Activated naive CD8-positive, alpha-beta T cell treated with anti-CD3 and anti-CD28 coated beads, Interleukin-2, amount 10 ng/mL, durations not matched to agents 7 days and 5 days (primary cell): ENCODE measurements around the gene ATP6V1C2. TPM values are rescaled to one million over a fixed set of nuclear protein-coding genes. Genes with fewer than 3 reads are reported as not detected.
A peak's percentile ranks its signal among the peaks of the same experiment; 100 is the strongest.

Source experiments
- ATAC-seq: fragments of 150-1000 bp; cut with Tn5 transposase; one replicate; pipeline ENCODE4 v1.10.0; 2021; ENCODE audit warnings: low read depth, moderate library complexity
- POLR2A ChIA-PET: fragments of 350-600 bp; sonication (Branson Sonifier 250); formaldehyde crosslinking; loops from one replicate; lab custom pipeline; 2021; ENCODE audit warnings: antibody characterized with exemption; lab: Charles Lee
- DNase-seq: peaks from one replicate; pipeline ENCODE4 v3.0.0; 2021
- H3K27ac Mint-ChIP-seq: one replicate; pipeline ENCODE4 v1.8.0; 2022; ENCODE audit warnings: mild to moderate bottlenecking, mixed read lengths
- H3K27me3 Mint-ChIP-seq: one replicate; pipeline ENCODE4 v1.8.0; 2022; ENCODE audit warnings: mild to moderate bottlenecking, moderate library complexity, mixed read lengths
- H3K36me3 Mint-ChIP-seq: one replicate; pipeline ENCODE4 v1.8.0; 2021; ENCODE audit warnings: mild to moderate bottlenecking, mixed read lengths
- H3K4me1 Mint-ChIP-seq: one replicate; pipeline ENCODE4 v1.8.0; 2021; ENCODE audit warnings: mixed read lengths
- H3K4me3 Mint-ChIP-seq: one replicate; pipeline ENCODE4 v1.8.0; 2022; ENCODE audit warnings: mild to moderate bottlenecking, moderate library complexity, mixed read lengths
- H3K9me3 Mint-ChIP-seq: one replicate; pipeline ENCODE4 v1.8.0; 2021; ENCODE audit warnings: mixed read lengths
- total RNA-seq, 2 experiments: library from RNA; stranded (reverse); gene quantifications; one replicate each; pipeline ENCODE4 v1.2.3, GENCODE V29; 2021

Gene ATP6V1C2
- total RNA-seq, 2 experiments from 2014 or later = not detected

DNA sequence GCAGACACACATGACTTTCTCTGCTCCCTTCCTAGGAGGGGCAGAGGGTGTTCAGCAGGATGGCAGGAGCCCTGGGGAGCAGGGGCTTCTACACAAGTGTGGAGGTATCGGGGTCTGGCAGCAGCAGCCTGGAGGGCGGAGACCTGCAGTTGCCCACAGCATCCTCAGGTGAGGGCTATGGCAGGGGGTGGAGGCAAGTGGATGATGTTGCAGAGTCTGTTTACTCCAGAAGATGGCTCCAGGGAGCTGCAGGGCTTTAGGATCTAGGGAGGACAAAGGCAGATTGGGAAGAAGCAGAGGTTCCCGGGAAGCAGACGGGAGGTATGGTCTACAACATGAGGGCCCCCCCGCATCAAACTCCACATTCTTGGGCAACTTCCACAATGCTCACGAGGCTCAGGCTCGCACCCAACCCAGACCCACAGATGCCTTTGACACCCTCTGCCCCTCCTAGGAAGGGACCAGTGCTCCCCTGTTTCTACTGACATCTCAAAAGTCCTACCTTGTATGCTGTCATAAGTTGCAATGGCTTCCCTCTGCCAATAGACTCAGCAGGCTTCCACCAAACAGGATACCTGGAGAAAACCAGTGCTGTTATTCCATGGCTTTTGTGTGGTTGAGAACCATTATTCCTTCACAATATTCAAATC lies 12.0 kb upstream of the ATP6V1C2 start:
- H3K4me1 Mint-ChIP-seq = peaks cover 10% of the 10 kb centered on the region
- H3K9me3 Mint-ChIP-seq = no peaks in the 10 kb centered on the region
- no peaks in the 10 kb centered on the region for H3K36me3 Mint-ChIP-seq
- peaks cover 24% of the 10 kb centered on the region for H3K27me3 Mint-ChIP-seq
- ATAC-seq (no peak), DNase-seq (no peak)
- POLR2A ChIA-PET = no interaction called here
- H3K4me3 Mint-ChIP-seq = no peak overlapping the region
- H3K27ac Mint-ChIP-seq = no peak overlapping the region

DNA sequence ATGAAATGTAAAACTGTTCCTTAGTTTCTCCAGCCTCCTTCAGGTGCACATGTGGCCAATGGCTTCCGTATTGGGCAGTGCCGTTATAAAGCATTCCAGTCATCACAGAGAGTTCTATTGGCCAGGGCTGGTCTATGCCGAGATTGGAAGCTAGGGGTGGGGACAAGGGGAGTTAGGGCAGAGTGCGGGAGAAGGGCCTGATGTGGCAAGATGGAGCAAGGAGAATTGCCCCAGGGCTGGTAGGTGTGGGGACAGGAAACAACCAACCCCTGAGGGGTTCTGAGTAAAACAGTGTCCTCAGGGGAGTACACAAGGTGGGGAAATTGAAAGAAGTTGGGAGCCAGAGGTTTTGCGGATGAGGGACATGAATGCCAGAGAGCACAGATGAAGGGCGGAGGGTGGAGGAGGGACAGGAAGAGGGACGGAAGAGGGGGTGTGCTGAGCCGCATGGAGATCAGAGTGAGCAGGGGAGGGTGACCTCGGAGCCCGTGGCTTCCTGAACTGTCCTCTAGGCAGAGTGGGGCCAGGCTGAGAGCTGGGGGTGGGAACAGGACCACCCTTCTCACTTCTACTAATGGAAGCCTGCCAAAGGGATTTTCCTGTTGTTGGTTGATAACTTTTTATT lies 9.1 kb upstream of the ATP6V1C2 start:
- Mint-ChIP-seq H3K27me3 (peaks cover 42% of the 10 kb centered on the region), H3K4me1 (peaks cover 13% of the 10 kb centered on the region), H3K4me3 (peak overlapping the region; percentile 49), H3K9me3 (no peaks in the 10 kb centered on the region), H3K36me3 (no peaks in the 10 kb centered on the region), H3K27ac (peak overlapping the region; percentile 59)
- ATAC-seq (peak; percentile 90), DNase-seq (peak; percentile 35)
- POLR2A ChIA-PET = no interaction called here

DNA sequence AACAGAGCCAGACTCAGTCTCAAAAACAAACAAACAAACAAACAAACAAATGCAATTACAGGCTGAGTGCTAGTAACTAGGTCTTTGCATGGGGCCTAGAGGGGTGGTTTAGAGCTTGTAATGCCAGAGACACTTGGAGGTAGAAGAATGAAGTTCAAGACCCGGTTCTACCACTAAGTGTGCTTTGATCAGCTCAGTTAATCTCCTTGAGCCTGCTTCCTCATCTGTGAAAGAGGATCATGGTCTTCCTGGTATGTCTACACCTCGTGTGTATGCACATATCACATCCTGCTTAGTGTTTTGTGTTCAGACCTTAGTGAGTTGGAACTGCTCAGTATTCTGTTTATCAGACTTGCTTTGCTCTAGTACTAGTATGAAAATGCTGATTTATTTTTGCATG lies 4.8 kb upstream of the ATP6V1C2 start:
- POLR2A ChIA-PET = no interaction called here
- Mint-ChIP-seq H3K36me3 (no peaks in the 10 kb centered on the region), H3K4me3 (no peak overlapping the region), H3K27ac (no peak overlapping the region), H3K27me3 (peaks cover 62% of the 10 kb centered on the region), H3K4me1 (peaks cover 9% of the 10 kb centered on the region), H3K9me3 (no peaks in the 10 kb centered on the region)
- DNase-seq (no peak), ATAC-seq (no peak)

DNA sequence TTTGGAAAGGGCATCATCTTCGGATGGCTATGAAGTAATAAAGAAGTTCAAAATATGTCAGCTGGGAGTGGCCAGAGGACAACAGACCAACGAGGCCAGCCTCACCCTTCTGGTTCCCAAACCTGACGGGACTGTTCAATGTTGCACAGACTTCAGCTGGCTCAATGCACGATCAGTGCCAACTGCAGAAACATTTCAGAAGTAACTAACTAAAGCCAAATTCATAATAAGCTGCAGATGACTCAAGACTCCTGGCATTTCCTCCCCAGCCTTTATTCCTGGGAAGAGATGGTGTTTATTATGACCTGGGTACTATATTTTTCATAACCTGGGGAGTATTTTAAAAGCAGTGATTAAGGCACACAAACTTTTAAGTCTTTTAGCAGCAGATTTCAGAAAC lies 3.8 kb upstream of the ATP6V1C2 start:
- DNase-seq (no peak), ATAC-seq (no peak)
- POLR2A ChIA-PET = no interaction called here
- H3K27ac Mint-ChIP-seq = no peak overlapping the region
- H3K4me1 Mint-ChIP-seq = peaks cover 4% of the 10 kb centered on the region
- H3K36me3 Mint-ChIP-seq = no peaks in the 10 kb centered on the region
- no peak overlapping the region for H3K4me3 Mint-ChIP-seq
- no peaks in the 10 kb centered on the region for H3K9me3 Mint-ChIP-seq
- peaks cover 72% of the 10 kb centered on the region for H3K27me3 Mint-ChIP-seq

DNA sequence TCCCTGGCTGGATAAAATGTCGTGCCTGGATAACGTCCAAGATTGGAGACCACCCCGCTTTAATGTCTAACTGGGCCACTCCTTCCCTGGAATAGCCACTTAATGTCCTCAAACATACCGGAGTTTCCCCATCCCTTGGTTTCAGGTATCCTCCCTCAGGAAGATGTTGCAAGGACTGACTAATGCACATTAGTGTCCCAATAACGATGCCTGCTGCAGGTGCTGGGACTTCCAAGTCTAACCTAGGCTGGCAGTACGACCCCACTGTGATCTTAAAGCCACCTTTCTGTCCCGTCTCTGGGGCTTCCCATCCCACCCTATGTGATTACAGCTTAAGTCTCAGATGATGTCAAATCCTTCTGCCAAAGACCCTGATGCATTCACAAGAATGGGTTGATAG lies 1.1 kb upstream of the ATP6V1C2 start:
- POLR2A ChIA-PET = no interaction called here
- no peak overlapping the region for H3K27ac Mint-ChIP-seq
- H3K27me3 Mint-ChIP-seq = peaks cover 87% of the 10 kb centered on the region

DNA sequence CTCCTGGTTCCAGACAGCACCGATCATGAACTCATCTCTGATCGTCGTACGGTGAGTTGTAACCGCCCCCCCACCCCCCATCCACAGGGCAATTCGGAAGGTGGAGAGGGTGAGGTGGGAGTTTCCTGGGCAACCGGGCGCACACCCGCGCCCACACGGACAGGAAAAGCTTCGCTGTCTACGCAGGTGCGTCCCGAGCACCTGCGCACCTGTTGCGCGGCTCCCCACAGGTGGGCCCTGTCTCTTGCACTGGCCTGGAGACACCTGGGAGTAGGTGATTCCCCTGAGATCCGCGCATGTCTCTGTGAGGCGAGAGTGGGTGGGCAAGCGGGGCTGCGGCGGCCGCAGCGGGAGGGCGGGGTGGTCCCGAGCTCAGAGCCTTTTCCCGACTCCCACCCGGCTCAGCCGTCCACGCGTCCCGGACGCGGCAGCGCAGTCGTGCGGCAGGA lies 459 bp upstream of the ATP6V1C2 start:
- H3K4me3 Mint-ChIP-seq = no peak overlapping the region
- peaks cover 87% of the 10 kb centered on the region for H3K27me3 Mint-ChIP-seq
- ATAC-seq = no peak

More for the DNA sequence above, 1.1 kb upstream of the ATP6V1C2 start:
- Mint-ChIP-seq H3K36me3 (no peaks in the 10 kb centered on the region), H3K9me3 (no peaks in the 10 kb centered on the region), H3K4me3 (no peak overlapping the region), H3K4me1 (peaks cover 5% of the 10 kb centered on the region)
- ATAC-seq (no peak), DNase-seq (no peak)

DNA sequence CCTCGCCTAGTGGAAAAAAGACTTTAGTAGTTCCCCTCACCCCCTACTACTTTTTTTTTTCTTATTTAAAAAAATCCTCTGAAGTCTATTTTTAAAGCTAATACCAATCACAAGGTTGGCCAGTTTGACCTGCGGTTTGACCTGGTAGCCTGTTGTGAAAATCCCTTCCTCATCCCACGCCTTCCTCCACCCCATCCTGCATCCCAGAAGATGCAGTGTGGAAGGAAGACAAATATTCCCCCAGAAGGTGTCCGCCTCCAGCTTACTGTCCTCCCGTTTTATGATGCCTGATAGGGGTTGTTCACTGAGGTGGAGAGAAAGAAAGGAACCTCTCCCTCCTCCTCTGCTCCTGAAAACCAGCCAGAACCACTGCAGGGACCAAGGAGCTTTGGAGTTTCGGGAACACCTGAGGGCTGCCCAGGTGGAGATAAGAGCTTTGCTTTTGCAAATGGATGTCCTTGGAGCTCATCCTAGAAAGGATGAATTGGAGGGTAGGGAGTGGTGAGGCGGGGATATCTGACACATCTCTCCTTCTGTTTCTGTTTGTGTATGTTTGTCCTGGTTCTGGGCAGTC lies 909 bp downstream of the ATP6V1C2 start:
- H3K27ac Mint-ChIP-seq = no peak overlapping the region
- POLR2A ChIA-PET = no interaction called here
- ATAC-seq (no peak), DNase-seq (no peak)
- H3K27me3 Mint-ChIP-seq = peaks cover 77% of the 10 kb centered on the region
- peaks cover 2% of the 10 kb centered on the region for H3K4me1 Mint-ChIP-seq
- H3K36me3 Mint-ChIP-seq = no peaks in the 10 kb centered on the region
- H3K4me3 Mint-ChIP-seq = peak overlapping the region; percentile 9
- no peaks in the 10 kb centered on the region for H3K9me3 Mint-ChIP-seq

More for the DNA sequence above, 459 bp upstream of the ATP6V1C2 start:
- H3K36me3 Mint-ChIP-seq = no peaks in the 10 kb centered on the region
- POLR2A ChIA-PET = no interaction called here
- H3K9me3 Mint-ChIP-seq = no peaks in the 10 kb centered on the region
- peaks cover 5% of the 10 kb centered on the region for H3K4me1 Mint-ChIP-seq
- DNase-seq = no peak
- no peak overlapping the region for H3K27ac Mint-ChIP-seq

DNA sequence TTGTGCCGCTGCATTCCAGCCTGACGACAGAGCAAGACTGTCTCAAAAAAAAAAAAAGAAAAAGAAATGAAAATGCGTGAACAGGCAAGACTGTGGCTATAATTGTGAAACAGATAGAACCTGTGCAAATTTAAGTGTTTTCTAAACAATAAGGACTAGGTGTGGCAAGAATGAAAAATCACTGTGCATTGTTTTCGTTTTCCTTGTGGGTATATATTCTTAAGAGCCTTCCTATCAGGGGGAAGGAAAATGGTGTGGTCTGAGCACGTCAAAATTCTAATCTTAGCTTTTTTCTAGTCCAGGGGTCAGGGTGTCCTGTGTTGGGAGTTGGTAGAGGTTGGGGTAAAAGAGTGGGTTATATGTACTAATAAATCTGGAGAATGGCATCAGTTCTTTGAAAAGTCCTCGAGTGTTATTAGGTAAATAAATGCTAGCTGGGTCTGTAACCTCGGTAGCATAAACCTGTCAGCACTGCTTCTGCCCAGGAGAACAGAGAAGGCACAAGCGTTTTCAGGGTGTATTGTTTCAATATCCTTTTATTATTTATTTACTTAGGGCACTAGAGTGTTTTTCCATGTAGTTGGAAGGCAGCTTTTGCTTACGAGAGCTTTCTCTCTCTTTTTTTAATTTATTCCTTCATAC lies 11.6 kb downstream of the ATP6V1C2 start:
- Mint-ChIP-seq H3K36me3 (no peaks in the 10 kb centered on the region), H3K4me3 (no peak overlapping the region), H3K27me3 (peaks cover 22% of the 10 kb centered on the region), H3K27ac (no peak overlapping the region), H3K4me1 (no peaks in the 10 kb centered on the region), H3K9me3 (no peaks in the 10 kb centered on the region)
- POLR2A ChIA-PET = no interaction called here
- no peak for DNase-seq
- ATAC-seq = no peak

DNA sequence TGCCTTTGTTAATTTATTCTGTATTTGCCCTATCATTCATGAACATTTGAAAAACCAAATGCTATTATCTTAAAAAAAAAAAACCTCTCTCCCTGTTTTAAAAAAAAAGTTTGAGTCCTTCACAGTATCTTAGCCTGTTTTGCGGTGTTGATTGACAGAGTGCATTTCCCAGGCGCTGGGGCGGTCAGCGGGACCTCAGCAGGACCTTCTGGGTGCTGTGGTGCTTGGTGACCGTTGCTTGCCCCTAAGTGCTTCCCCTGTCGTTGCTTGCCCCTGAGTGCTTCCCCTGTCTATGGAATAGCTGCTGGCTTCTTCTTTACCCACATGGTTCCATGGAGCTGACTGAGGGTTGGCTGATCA lies 12.1 kb downstream of the ATP6V1C2 start:
- Mint-ChIP-seq H3K36me3 (no peaks in the 10 kb centered on the region), H3K4me3 (no peak overlapping the region)

DNA sequence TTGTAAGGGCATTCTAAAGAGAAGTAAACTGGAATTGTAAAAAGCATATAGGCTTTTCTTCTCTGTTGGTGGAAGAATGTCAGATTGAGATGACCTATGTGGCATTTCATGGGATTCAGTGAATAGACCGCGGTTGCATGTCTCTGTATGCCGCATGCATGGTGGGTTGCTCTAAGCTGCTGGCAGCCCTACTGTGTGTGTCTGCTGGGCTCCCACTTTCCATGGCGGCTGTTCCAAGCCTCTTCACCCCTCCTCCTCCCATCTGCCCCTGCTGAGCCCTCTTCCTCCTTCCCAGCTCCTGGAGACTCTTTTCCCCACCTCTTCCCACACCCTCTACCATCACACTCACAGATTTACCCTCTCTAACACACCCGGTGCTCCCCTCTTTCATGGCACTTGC lies 12.6 kb downstream of the ATP6V1C2 start:
- ATAC-seq (no peak), DNase-seq (no peak)
- peaks cover 22% of the 10 kb centered on the region for H3K27me3 Mint-ChIP-seq
- no peaks in the 10 kb centered on the region for H3K36me3 Mint-ChIP-seq
- POLR2A ChIA-PET = no interaction called here
- no peaks in the 10 kb centered on the region for H3K4me1 Mint-ChIP-seq
- H3K4me3 Mint-ChIP-seq = no peak overlapping the region
- H3K27ac Mint-ChIP-seq = no peak overlapping the region
- H3K9me3 Mint-ChIP-seq = no peaks in the 10 kb centered on the region

More for the DNA sequence above, 12.1 kb downstream of the ATP6V1C2 start:
- DNase-seq (no peak), ATAC-seq (no peak)
- Mint-ChIP-seq H3K9me3 (no peaks in the 10 kb centered on the region), H3K27me3 (peaks cover 22% of the 10 kb centered on the region), H3K27ac (no peak overlapping the region), H3K4me1 (no peaks in the 10 kb centered on the region)
- POLR2A ChIA-PET = no interaction called here

DNA sequence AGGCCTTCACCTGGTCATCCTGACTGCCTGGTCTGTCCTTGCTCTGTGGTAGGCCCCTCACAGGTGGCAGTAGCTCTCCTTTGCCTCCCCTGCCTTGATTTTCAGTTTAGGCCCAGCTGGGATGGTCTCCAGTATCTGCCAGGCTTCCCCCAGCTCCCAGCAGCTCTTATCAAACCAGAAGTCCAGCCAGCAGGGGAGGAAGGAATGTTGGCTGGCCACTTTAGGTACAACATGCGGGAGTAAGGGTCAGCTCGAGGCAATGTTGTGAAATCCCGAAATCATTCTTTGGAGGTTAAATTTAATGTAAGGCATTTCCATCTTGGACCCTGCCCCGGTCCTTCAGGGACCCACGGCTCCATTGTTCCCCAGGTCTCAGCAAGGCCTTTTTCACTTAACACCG lies 16.8 kb downstream of the ATP6V1C2 start:
- no peaks in the 10 kb centered on the region for H3K9me3 Mint-ChIP-seq
- no peaks in the 10 kb centered on the region for H3K36me3 Mint-ChIP-seq
- POLR2A ChIA-PET = interaction anchor here (0.5 kb wide), 1 partner anchor 11 kb away, joined by 3 read pairs; no protein-coding TSS in a partner anchor
- no peaks in the 10 kb centered on the region for H3K4me1 Mint-ChIP-seq
- ATAC-seq (no peak), DNase-seq (no peak)
- H3K27ac Mint-ChIP-seq = no peak overlapping the region
- H3K4me3 Mint-ChIP-seq = no peak overlapping the region
- peaks cover 22% of the 10 kb centered on the region for H3K27me3 Mint-ChIP-seq

DNA sequence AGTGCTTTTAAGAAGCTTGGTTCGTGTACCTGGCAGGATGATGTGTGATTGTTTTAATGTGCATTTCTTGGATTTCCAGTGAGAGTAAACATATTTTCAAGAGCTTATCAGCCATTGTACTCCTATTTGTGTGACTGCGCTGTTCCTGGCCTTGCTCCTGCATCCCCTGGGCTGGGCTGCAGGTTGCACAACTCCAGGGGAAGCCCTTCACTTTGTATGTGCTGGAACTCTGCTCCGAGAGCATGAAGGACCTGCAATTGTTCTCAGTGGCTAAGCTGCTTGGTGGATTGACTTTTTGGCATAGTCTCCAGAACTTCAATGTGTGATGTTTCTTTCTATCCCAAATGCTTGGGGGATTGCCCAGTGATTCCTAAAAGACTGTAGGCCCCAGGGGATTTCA lies 18.8 kb downstream of the ATP6V1C2 start:
- Mint-ChIP-seq H3K36me3 (no peaks in the 10 kb centered on the region), H3K27me3 (peaks cover 10% of the 10 kb centered on the region), H3K9me3 (no peaks in the 10 kb centered on the region), H3K4me3 (no peak overlapping the region), H3K4me1 (no peaks in the 10 kb centered on the region), H3K27ac (no peak overlapping the region)
- POLR2A ChIA-PET = no interaction called here
- no peak for ATAC-seq
- DNase-seq = no peak

DNA sequence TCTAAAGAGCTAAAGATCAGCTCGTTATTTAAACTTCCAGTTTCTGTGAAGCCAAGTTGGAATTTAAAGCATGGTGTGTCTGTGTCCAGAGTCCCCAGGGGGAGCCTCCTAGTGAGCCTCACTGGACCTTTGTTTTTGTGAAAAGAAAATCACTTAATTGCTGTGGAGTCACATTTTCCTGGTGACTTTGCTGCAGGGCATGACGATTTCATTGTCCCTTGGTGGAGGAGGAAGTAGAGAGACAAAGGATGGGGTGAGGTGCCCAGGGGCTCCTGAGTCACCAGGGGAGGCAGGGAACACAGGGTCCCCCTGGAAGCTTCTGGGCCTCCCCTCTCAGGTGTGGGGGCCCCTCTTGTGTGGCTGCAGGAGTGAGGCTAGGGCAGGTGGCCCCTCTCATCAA lies 19.7 kb downstream of the ATP6V1C2 start:
- ATAC-seq (no peak), DNase-seq (no peak)
- Mint-ChIP-seq H3K9me3 (no peaks in the 10 kb centered on the region), H3K4me1 (no peaks in the 10 kb centered on the region), H3K27ac (no peak overlapping the region), H3K27me3 (peaks cover 10% of the 10 kb centered on the region), H3K4me3 (no peak overlapping the region), H3K36me3 (no peaks in the 10 kb centered on the region)
- POLR2A ChIA-PET = no interaction called here

DNA sequence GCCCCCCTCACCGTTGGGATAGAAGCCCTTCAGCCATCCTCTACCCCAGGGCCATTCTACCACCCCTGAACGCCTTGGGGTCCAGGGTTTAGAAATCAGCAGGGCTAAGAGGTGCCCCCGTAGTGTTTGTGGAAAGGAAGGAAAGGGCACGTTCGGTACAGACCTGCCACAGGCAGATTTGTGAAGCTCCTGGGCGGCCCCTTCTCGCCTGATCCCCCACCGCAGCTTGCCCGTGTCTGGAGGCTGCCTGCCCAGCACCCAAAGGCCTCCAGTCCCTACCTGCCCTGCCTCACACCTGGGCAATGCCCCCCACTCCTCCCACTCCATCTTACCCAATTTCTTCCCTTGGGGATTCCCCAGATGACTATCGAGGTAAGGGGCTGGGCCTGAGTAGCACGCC lies 21.2 kb downstream of the ATP6V1C2 start:
- no peaks in the 10 kb centered on the region for H3K36me3 Mint-ChIP-seq

More for the DNA sequence above, 21.2 kb downstream of the ATP6V1C2 start:
- Mint-ChIP-seq H3K27ac (no peak overlapping the region), H3K9me3 (no peaks in the 10 kb centered on the region), H3K27me3 (peaks cover 6% of the 10 kb centered on the region), H3K4me1 (no peaks in the 10 kb centered on the region), H3K4me3 (no peak overlapping the region)
- ATAC-seq (no peak), DNase-seq (no peak)
- POLR2A ChIA-PET = no interaction called here
